22Rv1 (cell line): ENCODE results near the gene RNF111.
A peak's percentile ranks its signal among the peaks of the same experiment; 100 is the strongest.

ENCODE experiments used
- H3K27ac ChIP-seq: fragments of 450-650 bp; 2 replicates; pipeline ENCODE4 v1.5.1; 2017
- ZFX ChIP-seq: fragments of 450-650 bp; IDR thresholded peaks from 2 replicates; pipeline ENCODE4 v1.6.1; 2017; ENCODE audit warnings: antibody characterized with exemption, borderline replicate concordance
- TF ChIP-seq, protein P1 (sequence below): fragments of 450-650 bp; IDR thresholded peaks from 2 replicates; pipeline ENCODE4 v1.5.1; 2017; ENCODE audit warnings: mild to moderate bottlenecking

RNF111 gene

GRCh38 chr15:58987491-58988005 lies at the start of gene RNF111:
RNF111 (plus strand) TSS chr15:58987663; CDS start chr15:59030823, 43,160 bp downstream.
- TF ChIP-seq, protein P1, sequence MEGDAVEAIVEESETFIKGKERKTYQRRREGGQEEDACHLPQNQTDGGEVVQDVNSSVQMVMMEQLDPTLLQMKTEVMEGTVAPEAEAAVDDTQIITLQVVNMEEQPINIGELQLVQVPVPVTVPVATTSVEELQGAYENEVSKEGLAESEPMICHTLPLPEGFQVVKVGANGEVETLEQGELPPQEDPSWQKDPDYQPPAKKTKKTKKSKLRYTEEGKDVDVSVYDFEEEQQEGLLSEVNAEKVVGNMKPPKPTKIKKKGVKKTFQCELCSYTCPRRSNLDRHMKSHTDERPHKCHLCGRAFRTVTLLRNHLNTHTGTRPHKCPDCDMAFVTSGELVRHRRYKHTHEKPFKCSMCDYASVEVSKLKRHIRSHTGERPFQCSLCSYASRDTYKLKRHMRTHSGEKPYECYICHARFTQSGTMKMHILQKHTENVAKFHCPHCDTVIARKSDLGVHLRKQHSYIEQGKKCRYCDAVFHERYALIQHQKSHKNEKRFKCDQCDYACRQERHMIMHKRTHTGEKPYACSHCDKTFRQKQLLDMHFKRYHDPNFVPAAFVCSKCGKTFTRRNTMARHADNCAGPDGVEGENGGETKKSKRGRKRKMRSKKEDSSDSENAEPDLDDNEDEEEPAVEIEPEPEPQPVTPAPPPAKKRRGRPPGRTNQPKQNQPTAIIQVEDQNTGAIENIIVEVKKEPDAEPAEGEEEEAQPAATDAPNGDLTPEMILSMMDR: no peak
- no peak for TF ChIP-seq ZFX

GRCh38 chr15:58947179-58947578 lies 40.3 kb upstream of the RNF111 start:
- no peak overlapping the region for H3K27ac ChIP-seq
- TF ChIP-seq, protein P1: no peak
- TF ChIP-seq ZFX: no peak

More at GRCh38 chr15:58987491-58988005, at the start of gene RNF111:
- H3K27ac ChIP-seq: peak within 1 kb of the TSS; percentile 76

DNA sequence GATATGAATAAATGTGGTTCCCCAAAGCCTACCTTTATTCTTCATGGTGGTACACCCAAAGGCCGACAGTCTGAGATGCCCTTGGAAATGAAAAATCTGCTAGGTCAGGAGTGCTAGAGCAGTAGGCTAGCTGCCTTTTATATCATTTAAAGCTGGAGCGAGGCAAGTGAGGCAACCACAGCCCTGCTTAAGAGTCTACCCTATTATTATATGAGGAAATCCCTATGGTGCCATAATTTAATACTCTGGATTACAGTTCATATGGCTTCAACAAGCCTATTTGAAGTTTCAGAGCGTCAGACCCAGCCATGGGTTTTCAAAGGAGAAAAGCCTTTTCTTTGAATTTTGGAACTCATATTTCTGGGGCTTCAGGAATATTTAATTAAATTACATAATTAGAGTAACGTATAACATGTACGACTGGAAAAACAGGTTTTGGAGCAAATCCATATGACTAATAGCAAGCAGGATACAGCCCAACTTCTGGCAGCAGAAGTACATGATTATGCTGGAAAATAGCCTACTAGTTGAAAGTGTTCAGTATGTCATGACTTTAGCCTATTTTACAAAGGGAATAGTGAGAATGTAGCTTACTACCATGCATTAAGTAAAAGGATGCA lies 36.0 kb upstream of the RNF111 start:
- peak overlapping the region; percentile 77 for H3K27ac ChIP-seq
- TF ChIP-seq ZFX: no peak
- TF ChIP-seq, protein P1: no peak

- peak overlapping the region; percentile 77 for H3K27ac ChIP-seq
- no peak for TF ChIP-seq ZFX
- TF ChIP-seq, protein P1: no peak
Observed at GRCh38 chr15:58952751-58953150, 34.7 kb upstream of the RNF111 start.

DNA sequence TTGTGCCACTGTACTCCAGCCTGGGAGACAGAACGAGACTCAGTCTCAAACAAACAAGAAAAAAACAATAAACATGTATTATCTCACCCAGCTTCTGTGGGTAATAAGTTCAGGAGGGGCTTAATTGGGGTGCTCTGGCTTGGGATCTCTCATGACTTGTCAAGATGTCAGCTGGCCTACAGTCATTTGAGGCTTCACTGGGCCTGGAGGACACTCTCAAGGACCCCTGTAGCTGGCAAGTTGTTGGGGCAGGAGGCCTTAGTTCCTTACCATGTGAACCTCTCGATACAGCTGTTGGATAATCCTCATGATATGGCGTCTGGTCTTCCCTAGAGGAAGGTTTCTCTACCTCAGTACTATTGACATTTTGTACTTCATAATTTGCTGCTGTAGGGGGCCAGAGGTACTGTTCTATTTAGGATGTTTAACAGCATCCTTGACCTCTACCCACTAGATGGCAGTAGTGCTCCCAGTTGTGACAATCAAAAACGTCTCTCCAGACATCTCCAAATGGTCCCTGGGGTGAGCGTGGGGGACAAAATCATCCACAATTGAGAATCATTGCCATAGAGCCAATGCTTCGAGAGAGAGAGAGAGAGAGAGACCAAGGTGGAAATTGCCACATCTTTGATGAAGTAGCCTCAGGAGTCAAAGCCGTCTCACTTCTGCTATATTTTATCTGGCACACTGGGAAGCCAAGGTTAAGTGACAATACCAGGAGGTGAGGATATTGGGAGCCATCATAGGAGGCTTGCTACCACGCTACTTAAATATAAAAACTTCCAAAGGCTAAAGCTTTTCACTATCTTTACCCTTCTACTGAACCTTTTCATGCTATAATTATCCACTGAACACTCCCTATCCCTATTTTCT lies 30.1 kb upstream of the RNF111 start:
- TF ChIP-seq ZFX: no peak
- TF ChIP-seq, protein P1: peak; percentile 91
- H3K27ac ChIP-seq: no peak overlapping the region

- TF ChIP-seq, protein P1: no peak
- TF ChIP-seq ZFX: no peak
- no peak overlapping the region for H3K27ac ChIP-seq
Observed at GRCh38 chr15:58958811-58959210, 28.7 kb upstream of the RNF111 start.

GRCh38 chr15:58962136-58962535 lies 25.3 kb upstream of the RNF111 start:
- TF ChIP-seq, protein P1: no peak
- no peak for TF ChIP-seq ZFX
- H3K27ac ChIP-seq: peak overlapping the region; percentile 86
